ENCODE measurements around the gene NPEPPS. TPM values are rescaled to one million over a fixed set of nuclear protein-coding genes. Genes with fewer than 3 reads are reported as not detected.

The NPEPPS gene
- total and polyA plus RNA-seq, 2 donors (not counting 3 experiments of a cell fraction or from before 2014, with no cell fraction given): 69.2 to 102 TPM

DNA sequence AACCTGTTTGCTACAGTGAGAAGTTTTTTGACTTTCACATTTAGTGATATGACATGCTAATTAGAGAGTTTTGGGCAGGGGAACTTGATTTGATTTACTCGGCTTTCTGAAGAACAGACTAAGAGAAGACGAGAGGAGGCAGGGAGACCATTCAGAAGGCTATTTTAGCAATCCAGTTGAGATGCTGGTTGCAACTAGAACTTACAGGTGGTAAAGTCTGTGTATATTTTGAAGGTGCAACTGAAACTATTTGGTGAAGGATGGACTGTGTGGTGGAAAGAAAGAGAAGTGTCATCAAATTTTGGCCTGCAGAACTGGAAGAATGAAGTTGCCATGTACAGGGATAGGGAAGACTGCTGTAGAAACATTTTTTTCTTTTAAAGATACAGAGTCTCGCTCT lies 76.6 kb downstream of the NPEPPS start:
- dilution Hi-C loops (cut with MboI; ENCODE audit: extremely low pct_ligation_motif_present, low sequenced_read_pairs) (no loop called here), intact Hi-C loops (cut with micrococcal nuclease) (no loop called here)
- Histone ChIP-seq H3K9ac (replicated peaks; ENCODE audit: extremely low read depth, insufficient read depth, low read length) (no peak overlapping the region), H4K20me1 (replicated peaks; ENCODE audit: control insufficient read depth, extremely low read depth, insufficient read depth, low read length) (no peaks in the 10 kb centered on the region), H3K9me1 (replicated peaks; ENCODE audit: control insufficient read depth, extremely low read depth, insufficient read depth, low read length) (no peaks in the 10 kb centered on the region), H2AFZ (ENCODE audit: low read depth, low read length) (no peak overlapping the region), H3K4me1 (ENCODE audit: control insufficient read depth, extremely low read depth, insufficient read depth, low read length) (peaks cover 9% of the 10 kb centered on the region), H3K4me2 (ENCODE audit: insufficient read depth, low read length) (no peak overlapping the region), H3K27ac (ENCODE audit: insufficient read depth, low read depth, low read length) (no peak overlapping the region), H3K36me3 (ENCODE audit: control insufficient read depth in 2 of 2, extremely low read depth in 1 of 2, insufficient read depth in 2 of 2, low read length in 2 of 2) (peaks cover 4% of the 10 kb centered on the region in 2 experiments), H3K9me3 (replicated peaks; ENCODE audit: control insufficient read depth, insufficient read depth, low read length) (no peaks in the 10 kb centered on the region), H3K79me2 (ENCODE audit: control insufficient read depth, insufficient read depth, low read length) (no peaks in the 10 kb centered on the region), H3K27me3 (ENCODE audit: control insufficient read depth in 2 of 2, insufficient read depth in 2 of 2, low read length in 2 of 2) (no peaks in the 10 kb centered on the region), H3K4me3 (replicated peaks in 1 of 3; ENCODE audit: insufficient read depth in 1 of 3, low read depth in 1 of 3, low read length in 3 of 3) (no peak overlapping the region)
- DNase-seq (ENCODE audit: low read depth, low spot score) (no peak), FAIRE-seq (no peak)
- ChIA-PET POLR2A (no interaction called here), CTCF (interaction anchor here (1.3 to 5.6 kb wide), 2 partner anchors 7 to 107 kb away, joined by 4 to 43 read pairs; no protein-coding TSS in a partner anchor)
- BruUV-seq (replicated peaks): no TSS peak
- TF ChIP-seq MYC (IDR thresholded peaks at IDR 0.05; ENCODE audit: low read depth, low read length): no peak
- TF ChIP-seq, protein P1, sequence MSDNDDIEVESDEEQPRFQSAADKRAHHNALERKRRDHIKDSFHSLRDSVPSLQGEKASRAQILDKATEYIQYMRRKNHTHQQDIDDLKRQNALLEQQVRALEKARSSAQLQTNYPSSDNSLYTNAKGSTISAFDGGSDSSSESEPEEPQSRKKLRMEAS (IDR thresholded peaks at IDR 0.05; ENCODE audit: insufficient read depth, insufficient read length): no peak
- no peak for TF ChIP-seq POLR2AphosphoS5 (IDR thresholded peaks at IDR 0.05; ENCODE audit: insufficient read depth, low read depth, low read length)
- no peak for TF ChIP-seq FOS (IDR thresholded peaks at IDR 0.05; ENCODE audit: borderline replicate concordance, insufficient read depth, low read length)
- TF ChIP-seq EZH2 (IDR thresholded peaks at IDR 0.05; ENCODE audit: borderline replicate concordance, low read depth, low read length, severe bottlenecking): no peak
- TF ChIP-seq JUN (IDR thresholded peaks at IDR 0.05; ENCODE audit: borderline replicate concordance, insufficient read depth, insufficient read length, low read depth): no peak
- TF ChIP-seq, protein P2, sequence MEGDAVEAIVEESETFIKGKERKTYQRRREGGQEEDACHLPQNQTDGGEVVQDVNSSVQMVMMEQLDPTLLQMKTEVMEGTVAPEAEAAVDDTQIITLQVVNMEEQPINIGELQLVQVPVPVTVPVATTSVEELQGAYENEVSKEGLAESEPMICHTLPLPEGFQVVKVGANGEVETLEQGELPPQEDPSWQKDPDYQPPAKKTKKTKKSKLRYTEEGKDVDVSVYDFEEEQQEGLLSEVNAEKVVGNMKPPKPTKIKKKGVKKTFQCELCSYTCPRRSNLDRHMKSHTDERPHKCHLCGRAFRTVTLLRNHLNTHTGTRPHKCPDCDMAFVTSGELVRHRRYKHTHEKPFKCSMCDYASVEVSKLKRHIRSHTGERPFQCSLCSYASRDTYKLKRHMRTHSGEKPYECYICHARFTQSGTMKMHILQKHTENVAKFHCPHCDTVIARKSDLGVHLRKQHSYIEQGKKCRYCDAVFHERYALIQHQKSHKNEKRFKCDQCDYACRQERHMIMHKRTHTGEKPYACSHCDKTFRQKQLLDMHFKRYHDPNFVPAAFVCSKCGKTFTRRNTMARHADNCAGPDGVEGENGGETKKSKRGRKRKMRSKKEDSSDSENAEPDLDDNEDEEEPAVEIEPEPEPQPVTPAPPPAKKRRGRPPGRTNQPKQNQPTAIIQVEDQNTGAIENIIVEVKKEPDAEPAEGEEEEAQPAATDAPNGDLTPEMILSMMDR (IDR thresholded peaks at IDR 0.05; ENCODE audit: extremely low read depth in 1 of 2, insufficient read depth in 1 of 2, low read depth in 1 of 2, low read length in 2 of 2): no peak
- TF ChIP-seq POLR2A (IDR thresholded peaks at IDR 0.05; ENCODE audit: low read depth, low read length): no peak
- no peak for TF ChIP-seq GATA2 (IDR thresholded peaks at IDR 0.05; ENCODE audit: insufficient read depth, insufficient read length, low read depth, low read length)

Data from endothelial cell of umbilical vein (primary cell).